SK-MEL-5 (cell line): Measurements from ENCODE around the gene BORCS6. TPM values are rescaled to one million over a fixed set of nuclear protein-coding genes. Genes with fewer than 3 reads are reported as not detected.
"Not testable (repeated sequence)": the region's sequence is repeated elsewhere in the genome, so short reads cannot be mapped to it uniquely, and the experiment has no call there.

Experiments used
- DNase-seq: peaks from one replicate; pipeline ENCODE4 v3.0.0-alpha.2; 2016; ENCODE audit warnings: low read depth, low spot score
- in situ Hi-C: cut with HindIII; loops from 2 replicates; pipeline ENCODE4 v1.10.0; 2016; ENCODE audit warnings: low sequenced_read_pairs, high pct_unique_total_duplicates, low pct_unique_long_range_greater_than_20kb
- total RNA-seq: library from RNA; depleted of rRNA; stranded (reverse); fragments of >200 nt; shearing (Covaris generic); gene quantifications from 2 replicates; pipeline ENCODE4 v1.2.3, GENCODE V29; 2014

BORCS6 gene
- total RNA-seq, 1 experiment from 2014 or later = 12.3 TPM

- in situ Hi-C loops = no loop called here
- DNase-seq = peak; percentile 95
These were observed 31.0 kb upstream of the BORCS6 start for GRCh38 chr17:8220783-8221662.

GRCh38 chr17:8214000-8214399, 24.0 kb upstream of the BORCS6 start:
- in situ Hi-C loops, DNase-seq: not testable (repeated sequence)

GRCh38 chr17:8212312-8213180, 22.6 kb upstream of the BORCS6 start:
- in situ Hi-C loops = no loop called here
- DNase-seq = no peak

- no peak for DNase-seq
- in situ Hi-C loops = no loop called here
These were observed 20.9 kb upstream of the BORCS6 start for GRCh38 chr17:8210761-8211458.

GRCh38 chr17:8209907-8210760, 20.2 kb upstream of the BORCS6 start, which contains the start of gene AURKB:
TSS of gene AURKB (minus strand) at chr17:8210575. CDS start at chr17:8210224, 351 bp downstream.
- DNase-seq = peak; percentile 99
- in situ Hi-C loops = no loop called here

- no peak for DNase-seq
- in situ Hi-C loops = no loop called here
These were observed 16.6 kb upstream of the BORCS6 start for GRCh38 chr17:8206536-8206935.

GRCh38 chr17:8204761-8205555, 15.0 kb upstream of the BORCS6 start:
- in situ Hi-C loops = no loop called here

GRCh38 chr17:8192070-8192815, 2.3 kb upstream of the BORCS6 start:
- in situ Hi-C loops = no loop called here
- peak; percentile 97 for DNase-seq

More at GRCh38 chr17:8204761-8205555, 15.0 kb upstream of the BORCS6 start:
- no peak for DNase-seq

- in situ Hi-C loops = no loop called here
- no peak for DNase-seq
These were observed 526 bp upstream of the BORCS6 start for GRCh38 chr17:8190506-8190905.

GRCh38 chr17:8189041-8189710, 804 bp downstream of the BORCS6 start:
- DNase-seq = no peak
- in situ Hi-C loops = no loop called here

GRCh38 chr17:8188263-8188839, 1.6 kb downstream of the BORCS6 start:
- in situ Hi-C loops = no loop called here
- no peak for DNase-seq

- in situ Hi-C loops = no loop called here
- DNase-seq = peak; percentile 100
These were observed 2.3 kb downstream of the BORCS6 start for GRCh38 chr17:8187517-8188262.

- in situ Hi-C loops = no loop called here
- peak; percentile 97 for DNase-seq
These were observed 3.0 kb downstream of the BORCS6 start for GRCh38 chr17:8186787-8187516.

- DNase-seq = no peak
- in situ Hi-C loops = no loop called here
These were observed 3.6 kb downstream of the BORCS6 start for GRCh38 chr17:8186446-8186786.
